Measurements from ENCODE around the gene WBP2.

Gene WBP2

DNA sequence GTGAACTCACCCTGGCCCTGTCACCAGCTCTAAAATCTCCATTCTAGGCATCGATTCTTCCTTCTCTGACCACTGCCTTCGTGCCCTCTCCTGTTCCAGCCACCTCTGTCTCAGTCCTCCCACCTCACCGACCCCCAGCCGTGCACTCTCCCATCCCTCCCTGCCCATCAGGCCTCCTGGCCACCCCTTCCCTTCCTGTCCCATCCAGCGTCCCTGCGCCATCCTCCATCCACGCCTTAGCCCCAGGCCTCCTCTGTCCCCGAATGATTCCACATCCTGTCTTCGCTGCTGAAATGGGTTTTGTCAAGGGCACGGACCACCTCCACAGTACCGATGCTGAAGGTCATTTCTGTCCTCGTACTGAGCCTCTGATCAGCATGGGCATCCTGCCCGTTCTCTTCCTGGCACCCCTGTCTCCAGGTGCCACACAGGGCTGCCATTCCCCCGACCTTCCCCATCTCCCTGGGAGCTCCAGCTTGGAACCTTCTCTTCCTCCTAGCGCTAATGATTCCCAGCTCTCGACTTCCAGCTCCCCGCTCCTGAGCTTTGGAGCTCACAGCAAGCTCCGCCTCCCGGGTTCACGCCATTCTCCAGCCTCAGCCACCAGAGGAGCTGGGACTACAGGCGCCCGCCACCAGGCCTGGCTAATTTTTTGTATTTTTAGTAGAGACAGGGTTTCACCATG, 39.1 kb upstream of the WBP2 start:
- in situ Hi-C loops (cut with HindIII; ENCODE audit: low sequenced_read_pairs): no loop called here
- TF ChIP-seq, protein P1, sequence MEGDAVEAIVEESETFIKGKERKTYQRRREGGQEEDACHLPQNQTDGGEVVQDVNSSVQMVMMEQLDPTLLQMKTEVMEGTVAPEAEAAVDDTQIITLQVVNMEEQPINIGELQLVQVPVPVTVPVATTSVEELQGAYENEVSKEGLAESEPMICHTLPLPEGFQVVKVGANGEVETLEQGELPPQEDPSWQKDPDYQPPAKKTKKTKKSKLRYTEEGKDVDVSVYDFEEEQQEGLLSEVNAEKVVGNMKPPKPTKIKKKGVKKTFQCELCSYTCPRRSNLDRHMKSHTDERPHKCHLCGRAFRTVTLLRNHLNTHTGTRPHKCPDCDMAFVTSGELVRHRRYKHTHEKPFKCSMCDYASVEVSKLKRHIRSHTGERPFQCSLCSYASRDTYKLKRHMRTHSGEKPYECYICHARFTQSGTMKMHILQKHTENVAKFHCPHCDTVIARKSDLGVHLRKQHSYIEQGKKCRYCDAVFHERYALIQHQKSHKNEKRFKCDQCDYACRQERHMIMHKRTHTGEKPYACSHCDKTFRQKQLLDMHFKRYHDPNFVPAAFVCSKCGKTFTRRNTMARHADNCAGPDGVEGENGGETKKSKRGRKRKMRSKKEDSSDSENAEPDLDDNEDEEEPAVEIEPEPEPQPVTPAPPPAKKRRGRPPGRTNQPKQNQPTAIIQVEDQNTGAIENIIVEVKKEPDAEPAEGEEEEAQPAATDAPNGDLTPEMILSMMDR (IDR thresholded peaks at IDR 0.05; ENCODE audit: low read depth, low read length): no peak
- DNase-seq (ENCODE audit: low read depth, low spot score): no peak
- H3K4me3 ChIP-seq (ENCODE audit: low read depth, low read length): no peak overlapping the region

DNA sequence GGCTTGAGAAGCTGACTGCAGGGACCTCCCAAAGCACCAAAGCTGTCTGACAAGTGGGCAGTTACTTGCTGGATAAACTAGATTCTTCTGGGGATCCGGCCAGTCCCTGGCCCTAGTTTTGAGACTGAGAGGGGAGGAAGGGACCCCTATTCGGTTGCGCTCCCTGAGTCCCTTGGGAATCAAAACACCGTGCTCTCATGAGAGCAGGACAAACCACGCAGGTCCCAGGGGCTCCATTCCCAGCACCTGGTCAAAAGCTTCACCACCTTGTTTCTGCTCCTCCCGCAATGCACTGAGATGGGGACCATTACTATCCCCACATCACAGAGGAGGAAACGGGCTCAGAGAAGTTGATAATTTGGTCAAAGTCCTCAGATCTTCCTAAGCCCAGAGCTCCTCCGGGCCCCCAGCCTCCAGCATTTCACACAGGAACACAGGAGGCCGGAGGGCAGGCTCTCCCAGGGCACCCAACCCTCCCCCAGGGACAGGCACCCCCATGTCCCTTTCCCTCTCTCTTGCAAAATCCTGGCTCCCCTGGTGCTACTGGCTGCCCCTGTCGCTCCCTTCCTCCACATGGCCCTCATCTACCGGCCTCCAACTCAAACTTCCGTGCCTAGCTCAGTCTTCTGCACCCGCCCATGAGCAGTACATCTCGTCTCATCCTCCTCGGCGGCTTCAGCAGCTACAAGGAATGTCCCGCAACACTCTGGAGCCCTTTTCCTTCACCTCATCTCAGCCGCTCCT, 38.3 kb upstream of the WBP2 start:
- H3K4me3 ChIP-seq (ENCODE audit: low read depth, low read length): no peak overlapping the region
- no peak for DNase-seq (ENCODE audit: low read depth, low spot score)
- in situ Hi-C loops (cut with HindIII; ENCODE audit: low sequenced_read_pairs): no loop called here
- TF ChIP-seq, protein P1 (IDR thresholded peaks at IDR 0.05; ENCODE audit: low read depth, low read length): no peak

DNA sequence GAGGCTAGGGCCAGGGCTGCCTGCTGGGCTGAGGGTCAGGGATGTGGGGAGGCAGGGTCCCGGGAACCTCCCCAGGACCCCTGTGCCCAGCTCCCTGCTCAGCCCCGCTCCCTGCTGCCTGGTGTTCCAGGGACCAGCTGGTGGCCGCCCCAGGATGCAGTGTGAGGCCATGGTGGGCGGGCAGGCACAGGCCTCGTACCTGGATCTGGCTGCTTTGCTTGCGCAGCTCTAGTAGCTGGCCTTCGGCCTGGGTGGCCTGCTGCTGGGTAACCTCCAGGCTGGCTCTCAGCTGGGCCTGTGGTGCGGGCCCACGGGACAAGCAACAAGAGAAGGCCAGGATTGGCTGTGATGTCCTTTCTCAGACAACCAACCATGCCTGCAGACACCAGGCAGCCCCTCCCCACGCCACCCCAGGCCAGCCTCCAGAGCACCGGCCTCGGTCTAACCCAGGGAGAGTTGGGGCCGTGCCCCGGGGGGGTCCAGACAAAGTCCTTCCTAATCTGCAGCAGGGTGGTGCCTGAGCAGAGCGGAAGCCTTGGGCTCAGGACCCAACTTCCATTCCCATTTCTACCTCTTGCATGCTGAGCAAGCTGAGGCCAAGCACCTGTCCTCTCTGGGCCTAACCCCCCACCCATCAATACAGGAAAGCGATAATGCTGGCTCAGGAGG, 37.6 kb upstream of the WBP2 start:
- TF ChIP-seq, protein P1 (IDR thresholded peaks at IDR 0.05; ENCODE audit: low read depth, low read length): no peak
- in situ Hi-C loops (cut with HindIII; ENCODE audit: low sequenced_read_pairs): no loop called here
- no peak for DNase-seq (ENCODE audit: low read depth, low spot score)
- H3K4me3 ChIP-seq (ENCODE audit: low read depth, low read length): no peak overlapping the region

DNA sequence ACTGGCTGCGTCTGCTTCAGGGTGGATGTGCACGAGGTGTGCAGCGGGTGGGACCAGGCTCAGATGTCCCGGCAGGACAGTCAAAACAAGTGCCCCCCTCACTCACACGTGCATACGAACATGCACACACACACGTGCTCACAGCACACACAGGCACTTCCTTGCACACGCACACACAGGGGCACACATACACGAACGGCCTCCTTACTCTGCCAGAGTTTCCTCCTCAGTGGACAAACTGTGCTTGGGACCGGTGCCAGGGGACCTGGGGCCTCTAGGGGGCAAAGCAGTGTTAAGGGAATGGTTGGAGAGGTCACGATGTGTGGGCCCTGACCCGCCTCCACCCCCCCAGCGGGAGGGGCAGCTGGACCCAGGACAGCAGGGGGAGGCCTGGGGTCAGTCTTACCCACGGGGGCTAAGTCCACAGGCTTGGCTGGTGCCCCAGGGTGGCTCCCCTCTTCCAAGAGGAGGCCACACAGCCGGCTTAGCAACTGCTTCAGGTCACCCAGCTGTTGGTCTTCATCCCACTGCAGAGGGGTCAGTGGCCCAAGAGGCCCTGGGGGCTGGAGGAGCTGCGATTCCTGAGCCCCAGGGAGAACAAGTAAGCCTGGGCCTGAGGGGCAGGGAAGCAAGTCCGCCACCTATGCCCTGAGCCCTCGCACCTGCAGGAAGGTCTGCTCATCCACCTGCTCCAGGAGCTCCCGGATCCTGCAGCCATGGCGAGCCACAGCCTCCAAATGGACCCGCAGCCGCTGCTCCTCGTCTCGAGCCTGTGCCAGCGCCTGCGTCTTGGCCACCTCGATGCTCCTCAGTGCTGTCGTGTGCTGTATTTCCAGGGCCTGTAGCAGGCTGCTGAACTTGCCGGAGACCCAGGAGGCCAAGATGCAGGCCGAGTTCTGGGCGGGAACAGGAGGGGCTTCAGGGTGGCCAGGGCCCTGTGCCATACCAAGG, 36.7 kb upstream of the WBP2 start:
- no peak overlapping the region for H3K4me3 ChIP-seq (ENCODE audit: low read depth, low read length)
- in situ Hi-C loops (cut with HindIII; ENCODE audit: low sequenced_read_pairs): no loop called here
- TF ChIP-seq, protein P1 (IDR thresholded peaks at IDR 0.05; ENCODE audit: low read depth, low read length): no peak
- DNase-seq (ENCODE audit: low read depth, low spot score): no peak

DNA sequence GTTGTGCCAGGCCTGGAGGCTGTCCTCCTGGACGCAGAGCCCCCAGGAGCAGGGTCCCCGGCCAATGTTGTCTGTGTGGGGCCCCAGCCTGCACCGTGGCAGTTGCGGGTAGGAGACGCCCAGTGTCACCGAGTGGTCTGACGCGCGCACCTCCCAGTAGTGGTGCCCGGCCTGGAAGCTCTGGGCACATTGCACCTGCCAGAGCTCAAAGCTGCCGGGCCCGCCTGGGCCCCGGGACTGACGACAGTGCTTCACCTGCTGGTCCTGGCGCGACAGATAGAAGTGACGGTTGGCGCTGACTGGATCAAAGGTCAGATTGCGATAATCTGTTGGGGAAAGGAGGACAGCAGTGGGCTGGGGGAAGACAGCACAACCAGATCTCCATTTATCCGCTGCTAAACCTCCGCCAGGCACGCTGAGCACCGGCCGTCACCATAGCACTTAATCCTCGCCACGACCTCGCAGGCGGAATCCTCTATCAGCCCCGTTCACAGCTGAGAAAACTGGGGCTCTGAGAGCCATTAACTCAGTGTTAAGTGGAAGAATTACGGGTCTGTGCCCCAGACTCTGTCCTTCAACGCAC, 36.0 kb upstream of the WBP2 start:
- H3K4me3 ChIP-seq (ENCODE audit: low read depth, low read length): no peak overlapping the region
- no peak for DNase-seq (ENCODE audit: low read depth, low spot score)
- TF ChIP-seq, protein P1 (IDR thresholded peaks at IDR 0.05; ENCODE audit: low read depth, low read length): no peak
- in situ Hi-C loops (cut with HindIII; ENCODE audit: low sequenced_read_pairs): no loop called here
